OCI-LY7 (cell line): Measurements from ENCODE around the gene CEBPG. TPM values are rescaled to one million over a fixed set of nuclear protein-coding genes. Genes with fewer than 3 reads are reported as not detected.

ENCODE experiments used
- BruUV-seq: library from RNA; stranded (reverse); fragments of 400-500 nt; replicated peaks from 2 replicates; lab custom pipeline; 2021; lab: Mats Ljungman, UMichigan
- CTCF ChIA-PET: fragments of 300-600 bp; sonication (Branson Sonifier 250); formaldehyde crosslinking; loops from one replicate; lab custom pipeline; 2022; ENCODE audit warnings: antibody characterized with exemption; ENCODE audit not compliant: unreplicated experiment; lab: Charles Lee
- POLR2A ChIA-PET: fragments of 300-600 bp; sonication (Branson Sonifier 250); formaldehyde crosslinking; loops from one replicate; lab custom pipeline; 2022; ENCODE audit warnings: antibody characterized with exemption; lab: Charles Lee
- DNase-seq: peaks from one replicate; pipeline ENCODE4 v3.0.0-alpha.2; 2015; ENCODE audit warnings: low spot score
- H2AFZ ChIP-seq: fragments of 200-600 bp; sonication (generic), shearing (Covaris generic); 2 replicates; pipeline ENCODE4 v1.6.1; 2014; ENCODE audit warnings: mild to moderate bottlenecking, antibody characterized with exemption, low read length, moderate library complexity
- H3K27ac ChIP-seq: fragments of 200-600 bp; sonication (generic); 2 replicates; pipeline ENCODE4 v1.5.1; 2014; ENCODE audit warnings: mixed run types, low read depth, mild to moderate bottlenecking, moderate library complexity, low read length, inconsistent platforms; ENCODE audit not compliant: poor library complexity, severe bottlenecking
- H3K36me3 ChIP-seq: fragments of 200-600 bp; sonication (generic); 2 replicates; pipeline ENCODE4 v1.6.1; 2014; ENCODE audit warnings: mild to moderate bottlenecking, antibody characterized with exemption, low read length, moderate library complexity, mixed read lengths; ENCODE audit not compliant: insufficient read depth
- H3K4me1 ChIP-seq: fragments of 200-600 bp; sonication (generic); 2 replicates; pipeline ENCODE4 v1.5.1; 2014; ENCODE audit warnings: mild to moderate bottlenecking, low read length; ENCODE audit not compliant: insufficient read depth, poor library complexity, severe bottlenecking
- H3K4me2 ChIP-seq: fragments of 200-600 bp; sonication (generic); 2 replicates; pipeline ENCODE4 v1.6.1; 2014; ENCODE audit warnings: mild to moderate bottlenecking, low read length
- H3K4me3 ChIP-seq: fragments of 200-600 bp; sonication (generic); 2 replicates; pipeline ENCODE4 v1.5.1; 2014; ENCODE audit warnings: mild to moderate bottlenecking, low read depth, low read length; ENCODE audit not compliant: poor library complexity, severe bottlenecking
- H3K79me2 ChIP-seq: fragments of 200-600 bp; sonication (generic); 2 replicates; pipeline ENCODE4 v1.6.1; 2016; ENCODE audit warnings: low read depth, mild to moderate bottlenecking, low read length, moderate library complexity, mixed read lengths; ENCODE audit not compliant: insufficient read depth
- H3K9me2 ChIP-seq: fragments of 200-600 bp; sonication (generic); 2 replicates; pipeline ENCODE4 v1.6.1; 2016; ENCODE audit warnings: mild to moderate bottlenecking, low read length, mixed read lengths; ENCODE audit not compliant: insufficient read depth
- H3K9me3 ChIP-seq: fragments of 200-600 bp; sonication (generic); 2 replicates; pipeline ENCODE4 v1.6.1; 2014; ENCODE audit warnings: mild to moderate bottlenecking, mixed run types, low read length, mixed read lengths
- H4K20me1 ChIP-seq: fragments of 200-600 bp; sonication (generic); 2 replicates; pipeline ENCODE4 v1.6.1; 2014; ENCODE audit warnings: mild to moderate bottlenecking, antibody characterized with exemption, low read length, moderate library complexity, mixed read lengths; ENCODE audit not compliant: insufficient read depth
- EZH2phosphoT487 ChIP-seq: fragments of 200-600 bp; sonication (generic); IDR thresholded peaks from 2 replicates; pipeline ENCODE4 v1.6.1; 2018; ENCODE audit warnings: low read depth, borderline replicate concordance, mild to moderate bottlenecking, mixed run types, antibody characterized with exemption, low read length, moderate library complexity, mixed read lengths
- intact Hi-C: fragments of 100-400 bp; cut with micrococcal nuclease; formaldehyde crosslinking; loops from one replicate; pipeline ENCODE4 v1.10.0; 2022; ENCODE audit not compliant: unreplicated experiment
- total RNA-seq, 2 experiments: library from RNA; depleted of rRNA in 1 of 2; stranded (reverse); fragments of >200 nt in 1 of 2; shearing (Covaris generic) in 1 of 2; gene quantifications; 2 replicates each; pipeline ENCODE4 v1.2.3, GENCODE V29; 2014 to 2022
- TF ChIP-seq, protein P1 (sequence below): fragments of 200-600 bp; sonication (generic); conservative IDR thresholded peaks from 2 replicates; pipeline ENCODE4 v1.5.1; 2014; ENCODE audit warnings: mild to moderate bottlenecking, antibody characterized with exemption, low read length, moderate library complexity, mixed read lengths

Gene CEBPG
- total RNA-seq, 2 experiments from 2014 or later: 44.9 to 45.1 TPM

DNA sequence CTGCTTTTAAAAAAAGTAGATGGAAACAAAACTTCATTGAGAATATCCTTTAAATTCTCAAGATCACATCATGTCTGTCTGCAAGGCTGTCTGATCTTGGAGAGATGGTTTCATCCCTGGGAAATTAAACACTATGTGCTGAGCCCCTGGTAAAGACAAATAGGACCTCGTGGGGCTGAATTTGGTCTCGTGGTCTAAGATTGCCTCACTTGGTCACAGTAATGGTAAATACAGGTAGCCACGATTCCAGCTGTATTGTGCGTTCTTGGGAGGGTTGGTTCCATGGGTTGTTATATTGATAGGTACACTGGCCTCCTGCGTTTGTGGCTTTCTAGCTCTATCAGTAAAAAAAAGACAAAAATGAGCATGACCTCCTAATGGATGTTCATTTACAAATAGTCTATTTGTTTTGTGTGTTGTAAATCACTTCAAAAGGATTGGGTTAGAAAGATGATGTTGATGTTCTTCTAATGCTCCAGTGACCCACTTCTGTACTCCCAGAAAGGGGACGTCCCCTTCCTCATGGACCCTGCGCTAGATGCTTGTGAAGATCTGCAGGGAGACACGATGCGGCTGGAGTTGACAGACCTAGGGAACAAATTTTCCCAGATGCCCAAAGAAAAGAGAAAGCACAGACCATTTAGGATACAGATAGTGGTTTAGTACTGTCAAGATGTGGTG, 1.8 kb downstream of the CEBPG start:
- ChIA-PET POLR2A (interaction anchor here (0.6 to 1.5 kb wide), 2 partner anchors 9 to 199 kb away, joined by 3 to 4 read pairs; no protein-coding TSS in a partner anchor), CTCF (no interaction called here)
- Histone ChIP-seq H3K79me2 (peaks cover 63% of the 10 kb centered on the region), H3K27ac (no peak overlapping the region), H3K9me2 (no peaks in the 10 kb centered on the region), H2AFZ (no peak overlapping the region), H3K4me2 (peak overlapping the region; percentile 100), H4K20me1 (peaks cover 57% of the 10 kb centered on the region), H3K4me3 (peak overlapping the region; percentile 80), H3K4me1 (peaks cover 38% of the 10 kb centered on the region), H3K36me3 (peaks cover 45% of the 10 kb centered on the region), H3K9me3 (no peaks in the 10 kb centered on the region)
- BruUV-seq: no TSS peak
- DNase-seq: peak; percentile 4
- intact Hi-C loops: loop anchor here (2.0 kb wide), 1 partner anchor 72 kb away; the partner anchor contains the start of gene CEBPA
- TF ChIP-seq, protein P1, sequence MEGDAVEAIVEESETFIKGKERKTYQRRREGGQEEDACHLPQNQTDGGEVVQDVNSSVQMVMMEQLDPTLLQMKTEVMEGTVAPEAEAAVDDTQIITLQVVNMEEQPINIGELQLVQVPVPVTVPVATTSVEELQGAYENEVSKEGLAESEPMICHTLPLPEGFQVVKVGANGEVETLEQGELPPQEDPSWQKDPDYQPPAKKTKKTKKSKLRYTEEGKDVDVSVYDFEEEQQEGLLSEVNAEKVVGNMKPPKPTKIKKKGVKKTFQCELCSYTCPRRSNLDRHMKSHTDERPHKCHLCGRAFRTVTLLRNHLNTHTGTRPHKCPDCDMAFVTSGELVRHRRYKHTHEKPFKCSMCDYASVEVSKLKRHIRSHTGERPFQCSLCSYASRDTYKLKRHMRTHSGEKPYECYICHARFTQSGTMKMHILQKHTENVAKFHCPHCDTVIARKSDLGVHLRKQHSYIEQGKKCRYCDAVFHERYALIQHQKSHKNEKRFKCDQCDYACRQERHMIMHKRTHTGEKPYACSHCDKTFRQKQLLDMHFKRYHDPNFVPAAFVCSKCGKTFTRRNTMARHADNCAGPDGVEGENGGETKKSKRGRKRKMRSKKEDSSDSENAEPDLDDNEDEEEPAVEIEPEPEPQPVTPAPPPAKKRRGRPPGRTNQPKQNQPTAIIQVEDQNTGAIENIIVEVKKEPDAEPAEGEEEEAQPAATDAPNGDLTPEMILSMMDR: no peak
- TF ChIP-seq EZH2phosphoT487: no peak

DNA sequence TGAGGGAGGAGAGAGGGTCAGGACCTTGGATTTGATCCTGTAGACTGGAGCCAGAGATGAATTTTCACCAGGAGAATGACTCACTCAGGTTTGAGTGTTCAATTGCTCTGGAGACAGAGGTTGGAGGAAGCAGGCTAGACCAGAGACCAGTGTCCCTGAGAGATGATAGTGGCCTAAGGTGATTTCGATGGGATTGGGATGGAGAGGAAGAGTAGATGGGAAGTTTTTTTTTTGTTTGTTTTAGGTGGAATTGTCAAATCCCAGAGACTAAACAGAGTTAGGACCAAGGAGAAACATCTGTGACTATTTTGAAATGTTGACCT, 2.3 kb downstream of the CEBPG start:
- Histone ChIP-seq H3K9me2 (no peaks in the 10 kb centered on the region), H3K4me2 (peak overlapping the region; percentile 100), H3K36me3 (peaks cover 50% of the 10 kb centered on the region), H2AFZ (no peak overlapping the region), H3K79me2 (peaks cover 68% of the 10 kb centered on the region), H3K4me3 (peak overlapping the region; percentile 80), H3K4me1 (peaks cover 38% of the 10 kb centered on the region), H4K20me1 (peaks cover 60% of the 10 kb centered on the region), H3K9me3 (no peaks in the 10 kb centered on the region), H3K27ac (no peak overlapping the region)
- no peak for TF ChIP-seq EZH2phosphoT487
- DNase-seq: no peak
- CTCF ChIA-PET: no interaction called here
- BruUV-seq: no TSS peak
- intact Hi-C loops: loop anchor here (2.0 kb wide), 1 partner anchor 73 kb away; the partner anchor contains the start of gene CEBPA
- POLR2A ChIA-PET: no interaction called here

DNA sequence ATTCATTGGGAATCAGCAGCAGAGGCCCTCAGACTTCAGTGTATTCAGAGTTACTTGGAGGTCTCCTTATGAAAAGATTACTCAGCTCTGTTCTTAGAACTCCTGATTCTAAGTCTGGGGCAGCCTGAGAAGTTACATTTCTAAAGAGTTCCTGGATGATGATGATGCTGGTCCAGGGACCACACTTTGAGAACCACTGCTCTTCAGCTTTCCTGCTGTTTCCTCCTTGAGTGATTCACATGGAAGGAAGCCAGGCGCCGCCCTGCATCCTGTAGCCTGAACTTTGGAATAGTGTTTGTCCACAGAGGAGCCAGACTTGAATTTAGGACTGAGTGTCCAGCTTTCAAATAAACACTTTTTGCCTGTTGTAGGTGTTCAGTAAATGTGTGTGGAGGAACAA, 2.9 kb downstream of the CEBPG start:
- Histone ChIP-seq H3K79me2 (peaks cover 74% of the 10 kb centered on the region), H3K9me3 (no peaks in the 10 kb centered on the region), H3K4me1 (peaks cover 38% of the 10 kb centered on the region), H3K27ac (no peak overlapping the region), H3K4me2 (peak overlapping the region; percentile 100; the same call in 1 of the 2 replicates), H3K4me3 (no peak overlapping the region), H4K20me1 (peaks cover 62% of the 10 kb centered on the region), H3K9me2 (no peaks in the 10 kb centered on the region), H2AFZ (no peak overlapping the region), H3K36me3 (peaks cover 56% of the 10 kb centered on the region)
- TF ChIP-seq EZH2phosphoT487: no peak
- TF ChIP-seq, protein P1: no peak
- ChIA-PET CTCF (no interaction called here), POLR2A (no interaction called here)
- no peak for DNase-seq
- BruUV-seq: no TSS peak
- intact Hi-C loops: no loop called here
